HEK293 (cell line): Measurements from ENCODE around the gene SEM1.

ENCODE experiments used
- CTCF ChIA-PET: fragments of 350-600 bp; formaldehyde crosslinking; extraction: SDS; loops from one replicate; lab custom pipeline; 2021; ENCODE audit warnings: antibody characterized with exemption; lab: Yijun Ruan, JAX
- POLR2A ChIA-PET: fragments of 300-600 bp; formaldehyde crosslinking; extraction: SDS; loops from one replicate; lab custom pipeline; 2020; ENCODE audit warnings: antibody characterized with exemption, inconsistent platforms; lab: Yijun Ruan, JAX
- H3K27ac ChIP-seq: fragments of 200-500 bp; sonication (Bioruptor generic); 2 replicates; pipeline ENCODE4 v1.5.1; 2014; ENCODE audit warnings: low read depth, low read length, control low read depth, inconsistent platforms; ENCODE audit errors: extremely low read depth
- H3K36me3 ChIP-seq, 2 experiments: fragments of 200-500 bp in 1 of 2; sonication (Bioruptor generic) in 1 of 2; 1 replicate in 1 of 2; 2 replicates in 1 of 2; pipeline ENCODE4 v1.5.1; 2014 to 2017; ENCODE audit warnings: inconsistent platforms in 2 of 2, low read length in 2 of 2; ENCODE audit not compliant: control insufficient read depth in 2 of 2, insufficient read depth in 1 of 2
- H3K4me1 ChIP-seq: fragments of 200-500 bp; sonication (Bioruptor generic); 2 replicates; pipeline ENCODE4 v1.5.1; 2014; ENCODE audit warnings: mild to moderate bottlenecking, low read length, inconsistent platforms; ENCODE audit not compliant: control insufficient read depth, insufficient read depth
- H3K4me3 ChIP-seq: 2 replicates; pipeline ENCODE4 v1.5.1; 2011; ENCODE audit warnings: low read depth, mild to moderate bottlenecking, control low read depth, low read length, moderate library complexity
- H3K9me3 ChIP-seq: fragments of 200-500 bp; sonication (Bioruptor generic); 2 replicates; pipeline ENCODE4 v1.5.1; 2014; ENCODE audit warnings: low read depth, low read length, inconsistent platforms; ENCODE audit not compliant: control insufficient read depth, insufficient read depth
- BCL11A ChIP-seq: fragments of 450-650 bp; formaldehyde crosslinking; IDR thresholded peaks from 2 replicates; pipeline ENCODE4 v1.5.1; 2016; ENCODE audit warnings: low read depth, missing biosample characterization, missing genetic modification characterization
- GLI4 ChIP-seq: fragments of 450-650 bp; formaldehyde crosslinking; IDR thresholded peaks from 2 replicates; pipeline ENCODE4 v1.5.1; 2016; ENCODE audit warnings: missing biosample characterization, missing genetic modification characterization
- HOXD13 ChIP-seq: sonication (generic); formaldehyde crosslinking; IDR thresholded peaks from 2 replicates; pipeline ENCODE4 v1.8.0; 2022; ENCODE audit warnings: missing genetic modification reagents, borderline replicate concordance
- MEIS1 ChIP-seq: sonication (generic); formaldehyde crosslinking; IDR thresholded peaks from 2 replicates; pipeline ENCODE4 v1.8.1; 2022; ENCODE audit warnings: missing genetic modification reagents, mild to moderate bottlenecking, borderline replicate concordance
- MYNN ChIP-seq: fragments of 450-650 bp; formaldehyde crosslinking; IDR thresholded peaks from 2 replicates; pipeline ENCODE4 v1.5.1; 2016; ENCODE audit warnings: missing biosample characterization, missing genetic modification characterization, borderline replicate concordance
- MZF1 ChIP-seq: fragments of 450-650 bp; formaldehyde crosslinking; IDR thresholded peaks from 2 replicates; pipeline ENCODE4 v1.5.1; 2017; ENCODE audit warnings: missing biosample characterization, missing genetic modification characterization, borderline replicate concordance
- SCRT2 ChIP-seq: fragments of 450-650 bp; formaldehyde crosslinking; IDR thresholded peaks from 2 replicates; pipeline ENCODE4 v1.5.1; 2016; ENCODE audit warnings: missing biosample characterization, missing genetic modification characterization
- SETDB1 ChIP-seq: IDR thresholded peaks from one replicate; pipeline ENCODE4 v1.6.1; 2017; ENCODE audit warnings: mild to moderate bottlenecking, low read length, moderate library complexity, mixed read lengths; ENCODE audit not compliant: insufficient read length
- SP7 ChIP-seq: fragments of 450-650 bp; formaldehyde crosslinking; IDR thresholded peaks from 2 replicates; pipeline ENCODE4 v1.5.1; 2016; ENCODE audit warnings: missing biosample characterization, missing genetic modification characterization
- TRIM28 ChIP-seq: IDR thresholded peaks from 2 replicates; pipeline ENCODE4 v1.6.1; 2011; ENCODE audit warnings: low read length, control low read depth, borderline replicate concordance
- ZBTB1 ChIP-seq: fragments of 450-650 bp; formaldehyde crosslinking; IDR thresholded peaks from 2 replicates; pipeline ENCODE4 v1.5.1; 2016; ENCODE audit warnings: missing biosample characterization, missing genetic modification characterization
- ZBTB10 ChIP-seq: fragments of 450-650 bp; formaldehyde crosslinking; IDR thresholded peaks from 2 replicates; pipeline ENCODE4 v1.5.1; 2016; ENCODE audit warnings: missing biosample characterization, missing genetic modification characterization
- ZBTB48 ChIP-seq: fragments of 450-650 bp; formaldehyde crosslinking; IDR thresholded peaks from 2 replicates; pipeline ENCODE4 v1.5.1; 2016; ENCODE audit warnings: missing biosample characterization, missing genetic modification characterization
- ZFP3 ChIP-seq: fragments of 450-650 bp; formaldehyde crosslinking; IDR thresholded peaks from 2 replicates; pipeline ENCODE4 v1.5.1; 2016; ENCODE audit warnings: low read depth, missing biosample characterization, missing genetic modification characterization
- ZIC2 ChIP-seq: fragments of 450-650 bp; formaldehyde crosslinking; IDR thresholded peaks from 2 replicates; pipeline ENCODE4 v1.5.1; 2016; ENCODE audit warnings: missing biosample characterization, missing genetic modification characterization
- ZNF114 ChIP-seq: fragments of 450-650 bp; formaldehyde crosslinking; IDR thresholded peaks from 2 replicates; pipeline ENCODE4 v1.5.0; 2017; ENCODE audit warnings: missing biosample characterization, missing genetic modification characterization
- ZNF16 ChIP-seq: fragments of 450-650 bp; formaldehyde crosslinking; IDR thresholded peaks from 2 replicates; pipeline ENCODE4 v1.5.1; 2016; ENCODE audit warnings: low read depth, missing biosample characterization, missing genetic modification characterization
- ZNF174 ChIP-seq: fragments of 450-650 bp; formaldehyde crosslinking; IDR thresholded peaks from 2 replicates; pipeline ENCODE4 v1.5.0; 2017; ENCODE audit warnings: missing biosample characterization, mild to moderate bottlenecking, missing genetic modification characterization
- ZNF175 ChIP-seq: fragments of 450-650 bp; formaldehyde crosslinking; IDR thresholded peaks from 2 replicates; pipeline ENCODE4 v1.5.1; 2016; ENCODE audit warnings: missing biosample characterization, missing genetic modification characterization
- ZNF2 ChIP-seq: fragments of 450-650 bp; formaldehyde crosslinking; IDR thresholded peaks from 2 replicates; pipeline ENCODE4 v1.5.1; 2016; ENCODE audit warnings: missing biosample characterization, missing genetic modification characterization
- ZNF214 ChIP-seq: fragments of 450-650 bp; formaldehyde crosslinking; IDR thresholded peaks from 2 replicates; pipeline ENCODE4 v1.5.1; 2017; ENCODE audit warnings: missing biosample characterization, mild to moderate bottlenecking, missing genetic modification characterization, borderline replicate concordance
- ZNF239 ChIP-seq: fragments of 450-650 bp; formaldehyde crosslinking; IDR thresholded peaks from 2 replicates; pipeline ENCODE4 v1.5.1; 2016; ENCODE audit warnings: missing biosample characterization, missing genetic modification characterization
- ZNF266 ChIP-seq: fragments of 450-650 bp; formaldehyde crosslinking; IDR thresholded peaks from 2 replicates; pipeline ENCODE4 v1.5.1; 2016; ENCODE audit warnings: missing biosample characterization, missing genetic modification characterization, low read depth
- ZNF274 ChIP-seq, 2 experiments: fragments of 200-500 bp in 1 of 2; fragments of 450-650 bp in 1 of 2; sonication (Bioruptor generic) in 1 of 2; formaldehyde crosslinking in 1 of 2; IDR thresholded peaks; 2 replicates each; pipeline versions ENCODE4 v1.5.1 to v1.6.1; 2014 to 2016; ENCODE audit warnings: borderline replicate concordance in 1 of 2, inconsistent platforms in 1 of 2, low read length in 1 of 2, missing biosample characterization in 1 of 2, missing genetic modification characterization in 1 of 2
- ZNF335 ChIP-seq: fragments of 450-650 bp; formaldehyde crosslinking; conservative IDR thresholded peaks from 2 replicates; pipeline ENCODE4 v1.5.1; 2016; ENCODE audit warnings: missing biosample characterization, missing genetic modification characterization
- ZNF423 ChIP-seq: fragments of 450-650 bp; formaldehyde crosslinking; IDR thresholded peaks from 2 replicates; pipeline ENCODE4 v1.5.1; 2016; ENCODE audit warnings: missing biosample characterization, missing genetic modification characterization
- ZNF501 ChIP-seq: fragments of 450-650 bp; formaldehyde crosslinking; IDR thresholded peaks from 2 replicates; pipeline ENCODE4 v1.5.1; 2016; ENCODE audit warnings: missing biosample characterization, missing genetic modification characterization
- ZNF571 ChIP-seq: fragments of 450-650 bp; formaldehyde crosslinking; IDR thresholded peaks from 2 replicates; pipeline ENCODE4 v1.5.0; 2017; ENCODE audit warnings: missing biosample characterization, missing genetic modification characterization
- ZNF664 ChIP-seq: fragments of 450-650 bp; formaldehyde crosslinking; IDR thresholded peaks from 2 replicates; pipeline ENCODE4 v1.5.1; 2016; ENCODE audit warnings: missing biosample characterization, missing genetic modification characterization
- ZNF785 ChIP-seq: fragments of 450-650 bp; formaldehyde crosslinking; IDR thresholded peaks from 2 replicates; pipeline ENCODE4 v1.5.1; 2016; ENCODE audit warnings: missing biosample characterization, missing genetic modification characterization

The SEM1 gene

DNA sequence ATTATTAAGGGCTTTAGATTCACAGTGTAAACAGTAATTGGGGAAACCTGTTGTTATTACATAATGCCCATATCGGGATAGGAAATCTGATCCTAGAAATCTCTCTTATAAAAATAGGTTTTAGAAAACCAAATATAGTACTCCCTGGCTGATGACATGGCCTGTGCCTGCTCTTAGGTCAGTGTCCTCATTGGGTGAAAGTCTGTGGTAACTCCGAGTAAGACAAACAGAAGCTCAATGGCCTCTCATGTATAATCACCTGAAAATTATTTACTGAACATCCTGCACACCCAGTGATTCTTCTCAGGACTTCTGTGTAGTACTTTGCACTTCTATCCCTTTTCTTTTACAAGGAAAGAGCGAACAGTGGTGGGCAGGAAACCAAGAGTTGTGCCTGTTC is 37.8 kb downstream of the SEM1 start:
- Histone ChIP-seq H3K4me1 (peaks cover 15% of the 10 kb centered on the region), H3K36me3 (no peaks in the 10 kb centered on the region; a peak in 1 of 3 replicates), H3K4me3 (no peak overlapping the region), H3K27ac (no peak overlapping the region; the same call in 1 of the 2 replicates), H3K9me3 (no peaks in the 10 kb centered on the region)
- POLR2A ChIA-PET = no interaction called here
- CTCF ChIA-PET = interaction anchor here (0.6 kb wide), 1 partner anchor 613 kb away, joined by 4 read pairs; no protein-coding TSS in a partner anchor
- TF ChIP-seq SETDB1 (no peak), MYNN (tag by site-specific recombination) (no peak), ZNF501 (no peak), ZFP3 (tag by site-specific recombination) (no peak), ZNF2 (no peak), ZNF335 (tag by site-specific recombination) (no peak), MZF1 (tag by site-specific recombination) (no peak)

DNA sequence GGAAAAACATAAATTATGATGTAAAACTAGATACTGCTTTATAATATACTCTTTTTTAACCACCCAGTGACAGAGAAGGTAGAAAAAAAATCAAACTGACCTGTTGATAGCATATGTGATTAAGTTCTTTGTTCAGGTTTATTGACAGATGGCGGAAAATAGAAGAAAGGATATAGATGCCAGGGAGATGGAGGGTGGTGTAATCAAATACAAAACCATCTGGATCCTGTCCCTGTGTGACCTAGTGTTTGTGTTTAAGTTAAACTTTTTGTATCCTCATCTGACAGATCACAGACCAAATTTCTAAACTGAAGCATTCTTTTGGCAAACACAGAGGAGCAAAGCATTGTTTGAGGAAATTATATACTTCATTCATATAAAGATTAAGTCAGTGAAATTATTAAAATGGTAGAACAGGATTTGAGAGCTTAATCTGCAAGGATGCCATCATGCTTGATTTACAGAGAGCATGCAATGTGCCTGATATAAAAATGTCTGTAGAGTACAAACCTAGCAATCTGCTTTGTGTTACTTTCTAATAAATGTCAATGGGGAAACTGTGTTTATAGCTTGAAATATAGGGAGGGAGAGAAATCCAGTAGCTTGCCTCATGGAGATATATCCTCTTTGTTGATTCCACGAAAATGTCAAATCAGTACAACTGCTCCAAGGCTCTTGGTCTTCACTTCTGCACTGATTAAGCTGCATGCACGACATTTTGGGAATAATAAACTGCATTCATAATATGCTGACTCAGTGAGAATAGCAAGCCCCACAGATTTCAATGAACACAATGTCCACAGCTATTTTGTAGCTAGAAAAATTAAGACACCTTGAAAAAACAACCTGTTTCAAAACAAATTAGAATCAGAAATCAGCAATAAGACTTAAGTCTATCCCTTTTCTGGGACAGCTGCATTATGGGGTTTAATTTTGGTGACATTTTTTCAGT is 39.0 kb downstream of the SEM1 start:
- Histone ChIP-seq H3K9me3 (no peaks in the 10 kb centered on the region), H3K36me3 (peaks cover 0 to 3% of the 10 kb centered on the region in 2 experiments; a peak in 2 of 3 replicates), H3K4me3 (no peak overlapping the region), H3K4me1 (peaks cover 9% of the 10 kb centered on the region)
- TF ChIP-seq SCRT2 (tag by site-specific recombination) (0 out of 2 replicates have a peak, but pooled peaks have one; percentile 27), ZNF571 (tag by site-specific recombination) (no peak)
- TF ChIP-seq, all 188 proteins: peak for 1
- no peak overlapping the region for H3K27ac ChIP-seq
- ChIA-PET POLR2A (no interaction called here), CTCF (no interaction called here)

GRCh38 chr7:96669812-96670211 is 39.8 kb downstream of the SEM1 start:
- ChIA-PET CTCF (no interaction called here), POLR2A (no interaction called here)
- H3K27ac ChIP-seq = no peak overlapping the region

DNA sequence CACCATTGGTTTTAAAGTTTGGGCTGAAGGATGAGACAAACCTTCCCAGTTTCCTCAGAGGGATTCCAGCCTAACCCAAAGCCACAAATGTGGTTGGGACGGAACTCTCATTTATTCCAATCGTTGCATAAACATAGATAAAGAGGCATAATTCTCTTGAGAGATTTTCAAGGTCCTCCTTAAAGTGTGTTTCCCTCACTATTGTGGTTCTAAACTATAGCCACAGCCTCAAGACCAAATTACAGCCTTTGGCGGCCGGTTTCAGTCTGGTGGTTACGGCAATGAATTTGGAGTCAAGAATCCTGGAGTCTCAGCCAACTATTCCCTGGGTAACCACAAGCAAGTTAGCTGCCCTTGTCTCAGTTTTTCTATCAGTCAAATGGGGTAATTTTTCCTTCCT is 42.6 kb downstream of the SEM1 start:
- H3K4me3 ChIP-seq = no peak overlapping the region
- CTCF ChIA-PET = interaction anchor here (0.7 kb wide), 1 partner anchor 258 kb away, joined by 3 read pairs; no protein-coding TSS in a partner anchor
- peaks cover 7% of the 10 kb centered on the region; the same call in 1 of the 2 replicates for H3K4me1 ChIP-seq
- H3K27ac ChIP-seq = no peak overlapping the region
- H3K36me3 ChIP-seq = peaks cover 0 to 3% of the 10 kb centered on the region in 2 experiments; a peak in 1 of 3 replicates
- H3K9me3 ChIP-seq = no peaks in the 10 kb centered on the region
- POLR2A ChIA-PET = no interaction called here
- no peak for TF ChIP-seq GLI4 (tag by site-specific recombination)
- no peak for TF ChIP-seq MEIS1 (CRISPR knock-in tag)
- TF ChIP-seq SP7 (tag by site-specific recombination) = no peak
- no peak for TF ChIP-seq ZBTB1 (tag by site-specific recombination)
- no peak for TF ChIP-seq ZNF16
- TF ChIP-seq BCL11A (tag by site-specific recombination) = no peak
- TF ChIP-seq ZNF571 (tag by site-specific recombination) = no peak
- TF ChIP-seq ZNF239 (tag by site-specific recombination) = no peak
- TF ChIP-seq ZBTB48 (tag by site-specific recombination) = no peak
- no peak for TF ChIP-seq ZNF175 (tag by site-specific recombination)
- TF ChIP-seq ZNF274 (IDR thresholded peaks at IDR 0.05; ENCODE audit: low read length) = no peak
- TF ChIP-seq ZNF274 (tag by site-specific recombination; IDR thresholded peaks at IDR 0.05; ENCODE audit: borderline replicate concordance) = no peak
- TF ChIP-seq ZNF664 (tag by site-specific recombination) = no peak
- TF ChIP-seq HOXD13 (CRISPR knock-in tag) = no peak
- TF ChIP-seq ZBTB10 (tag by site-specific recombination) = no peak
- no peak for TF ChIP-seq ZFP3 (tag by site-specific recombination)
- TF ChIP-seq ZNF423 (tag by site-specific recombination) = no peak

More at GRCh38 chr7:96669812-96670211, 39.8 kb downstream of the SEM1 start:
- peaks cover 7% of the 10 kb centered on the region; the same call in 1 of the 2 replicates for H3K4me1 ChIP-seq
- H3K4me3 ChIP-seq = no peak overlapping the region
- TF ChIP-seq ZNF114 (tag by site-specific recombination) (no peak), ZNF266 (tag by site-specific recombination) (no peak), TRIM28 (no peak), ZNF214 (tag by site-specific recombination) (no peak), ZNF785 (tag by site-specific recombination) (no peak), ZIC2 (tag by site-specific recombination) (no peak), ZNF174 (tag by site-specific recombination) (no peak)
- peaks cover 0 to 3% of the 10 kb centered on the region in 2 experiments; a peak in 2 of 3 replicates for H3K36me3 ChIP-seq
- no peaks in the 10 kb centered on the region for H3K9me3 ChIP-seq
